ENCODE data around the gene OGDH.

GRCh38 chr7:44643206-44643605 is 36.8 kb downstream of the OGDH start:
- no peak for TF ChIP-seq CTCF (CRISPR knock-in tag; IDR thresholded peaks at IDR 0.05)
- no peak for TF ChIP-seq TEAD3 (CRISPR knock-in tag; optimal IDR thresholded peaks at IDR 0.05; ENCODE audit: borderline replicate concordance)
- no peak for TF ChIP-seq REST (IDR thresholded peaks at IDR 0.05; ENCODE audit: borderline replicate concordance in 1 of 2, low read depth in 1 of 2, low read length in 2 of 2)
- TF ChIP-seq RXRB (CRISPR knock-in tag; IDR thresholded peaks at IDR 0.05; ENCODE audit: borderline replicate concordance) = no peak
- no peak for TF ChIP-seq ZBTB33 (CRISPR knock-in tag; IDR thresholded peaks at IDR 0.05)
